Inflammatory macrophage (primary cell): ENCODE data around the gene PSORS1C1.

Experiments
- DNase-seq, 2 donors: peaks; one replicate each; pipeline ENCODE4 v3.0.0-alpha.2; 2020 to 2022

PSORS1C1 gene

GRCh38 chr6:31126396-31127175 lies 12.0 kb downstream of the PSORS1C1 start:
- no peak for DNase-seq

GRCh38 chr6:31128093-31128676 lies 13.6 kb downstream of the PSORS1C1 start:
- DNase-seq: peak; percentile 33 to 38

- DNase-seq: no peak
These were observed 14.5 kb downstream of the PSORS1C1 start for GRCh38 chr6:31129130-31129529.

GRCh38 chr6:31130751-31131150 lies 16.2 kb downstream of the PSORS1C1 start:
- DNase-seq: no peak

- DNase-seq: no peak
These were observed 17.0 kb downstream of the PSORS1C1 start for GRCh38 chr6:31131595-31131994.

GRCh38 chr6:31132806-31133205 lies 18.2 kb downstream of the PSORS1C1 start:
- no peak for DNase-seq

- no peak for DNase-seq
These were observed 21.1 kb downstream of the PSORS1C1 start for GRCh38 chr6:31135710-31136109.

GRCh38 chr6:31138982-31139381 lies 24.4 kb downstream of the PSORS1C1 start, which contains the start of gene PSORS1C2:
TSS of gene PSORS1C2 (minus strand) at chr6:31139066. CDS start at chr6:31139026, 40 bp downstream.
- DNase-seq: no peak

- no peak for DNase-seq
These were observed 25.0 kb downstream of the PSORS1C1 start for GRCh38 chr6:31139599-31139998.

GRCh38 chr6:31140643-31141042 lies 26.0 kb downstream of the PSORS1C1 start:
- DNase-seq: no peak

- DNase-seq: no peak
These were observed 27.8 kb downstream of the PSORS1C1 start for GRCh38 chr6:31142361-31142761.

GRCh38 chr6:31143148-31143547 lies 28.5 kb downstream of the PSORS1C1 start:
- DNase-seq: no peak

- DNase-seq: no peak
These were observed 29.8 kb downstream of the PSORS1C1 start for GRCh38 chr6:31144296-31144969.

- DNase-seq: no peak
These were observed 30.4 kb downstream of the PSORS1C1 start for GRCh38 chr6:31144970-31145340.

- DNase-seq: no peak
These were observed 30.8 kb downstream of the PSORS1C1 start for GRCh38 chr6:31145386-31145785.

- DNase-seq: no peak
These were observed 35.3 kb downstream of the PSORS1C1 start for GRCh38 chr6:31149827-31150447.

GRCh38 chr6:31152781-31153180 lies 38.2 kb downstream of the PSORS1C1 start:
- no peak for DNase-seq

GRCh38 chr6:31154436-31154835 lies 39.8 kb downstream of the PSORS1C1 start:
- DNase-seq: no peak

- no peak for DNase-seq
These were observed 42.0 kb downstream of the PSORS1C1 start for GRCh38 chr6:31156641-31157040.

GRCh38 chr6:31157513-31158139 lies 43.0 kb downstream of the PSORS1C1 start, which contains the start of gene CCHCR1:
TSS of gene CCHCR1 (minus strand) at chr6:31157802. CDS start at chr6:31157600, 202 bp downstream.
- no peak for DNase-seq

GRCh38 chr6:31158140-31158862 lies 43.7 kb downstream of the PSORS1C1 start, which contains the start of gene TCF19:
TSS of gene TCF19 (plus strand) at chr6:31158589. CDS start at chr6:31159470, 881 bp downstream.
- DNase-seq: peak; percentile 99
